ENCODE results near the gene DNAH3. TPM values are rescaled to one million over a fixed set of nuclear protein-coding genes. Genes with fewer than 3 reads are reported as not detected.

DNAH3 gene
- total and polyA plus RNA-seq, 2 of the 8 experiments (the other 6 are each of a cell fraction or from before 2014, with no cell fraction given): 0.57 to 0.71 TPM

DNA sequence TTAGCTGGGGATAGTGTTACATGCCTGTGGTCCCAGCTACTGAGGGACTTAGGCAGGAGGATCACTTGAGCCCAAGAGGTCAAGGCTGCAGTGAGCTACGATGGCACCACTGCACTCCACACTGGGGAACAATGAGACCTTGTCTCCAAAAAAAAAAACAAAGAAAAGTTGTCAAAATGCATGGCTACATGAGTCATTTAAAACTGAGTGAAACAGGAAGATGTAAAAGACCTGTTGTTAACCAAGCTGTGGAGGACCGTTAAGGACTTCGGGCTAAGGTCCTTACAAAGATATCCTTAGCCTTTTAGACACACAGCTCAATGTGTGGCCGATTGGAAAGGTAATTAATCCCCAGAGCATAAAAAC is 35.7 kb upstream of the DNAH3 start:
- Histone ChIP-seq H4K91ac (replicated peaks; ENCODE audit: insufficient read length, low read length) (no peak overlapping the region), H3K18ac (ENCODE audit: extremely low read depth, low read length) (no peak overlapping the region), H2AK5ac (ENCODE audit: low read depth, low read length) (no peak overlapping the region), H2BK12ac (ENCODE audit: low read depth, low read length) (no peak overlapping the region), H2BK120ac (replicated peaks; ENCODE audit: low read depth, low read length) (no peak overlapping the region), H3K14ac (ENCODE audit: insufficient read length) (no peak overlapping the region), H4K5ac (ENCODE audit: insufficient read length, low read depth, low read length) (no peak overlapping the region), H4K20me1 (replicated peaks in 1 of 2; ENCODE audit: control insufficient read depth in 1 of 2, insufficient read depth in 2 of 2, low read length in 2 of 2) (no peaks in the 10 kb centered on the region), H3K79me1 (ENCODE audit: low read depth, low read length) (no peaks in the 10 kb centered on the region), H3K4me2 (ENCODE audit: insufficient read depth in 1 of 2, low read depth in 2 of 2, low read length in 2 of 2) (no peak overlapping the region), H3K4ac (replicated peaks; ENCODE audit: insufficient read length, low read depth, low read length) (no peak overlapping the region), H3K9me3 (ENCODE audit: insufficient read depth in 2 of 2, low read depth in 1 of 2, low read length in 1 of 2) (peaks cover 8% of the 10 kb centered on the region in 2 experiments), H4K8ac (ENCODE audit: extremely low read depth, insufficient read depth, low read length) (no peak overlapping the region), H3K4me3 (ENCODE audit: extremely low read depth in 1 of 4, insufficient read depth in 2 of 4, low read depth in 3 of 4, low read length in 4 of 4) (no peak overlapping the region), H3K27me3 (replicated peaks in 1 of 4; ENCODE audit: control insufficient read depth in 3 of 4, extremely low read depth in 1 of 4, insufficient read depth in 3 of 4, low read length in 3 of 4) (peaks cover 0 to 2% (median 0%) of the 10 kb centered on the region in 4 experiments; a peak in 2 of 7 replicates), H2BK20ac (ENCODE audit: low read length) (no peak overlapping the region), H3K27ac (ENCODE audit: low read depth, low read length) (no peak overlapping the region), H2BK15ac (ENCODE audit: low read length) (no peak overlapping the region), H3K23me2 (ENCODE audit: low read depth, low read length) (no peaks in the 10 kb centered on the region), H2BK5ac (ENCODE audit: low read depth, low read length) (no peak overlapping the region), H3K79me2 (ENCODE audit: control insufficient read depth in 1 of 2, insufficient read depth in 2 of 2, low read length in 2 of 2) (no peaks in the 10 kb centered on the region), H3K9ac (replicated peaks in 1 of 4; ENCODE audit: extremely low read depth in 1 of 4, low read depth in 3 of 4, low read length in 3 of 4) (no peak overlapping the region), H2AFZ (ENCODE audit: low read length) (no peak overlapping the region), H3K4me1 (replicated peaks in 1 of 4; ENCODE audit: control insufficient read depth in 3 of 4, insufficient read depth in 4 of 4, low read length in 3 of 4) (no peaks in the 10 kb centered on the region), H3K36me3 (ENCODE audit: control insufficient read depth in 2 of 4, insufficient read depth in 4 of 4, low read length in 3 of 4) (peaks cover 0 to 15% (median 9%) of the 10 kb centered on the region in 4 experiments; a peak in 7 of 8 replicates), H3K23ac (ENCODE audit: insufficient read length) (no peak overlapping the region), H3K56ac (replicated peaks; ENCODE audit: insufficient read length, low read depth, low read length) (no peak overlapping the region)
- no peak for DNase-seq (ENCODE audit: low read depth in 1 of 2, low spot score in 2 of 2)
- ChIA-PET POLR2A (ENCODE audit: partially characterized antibody) (interaction anchor here (1.0 kb wide), 1 partner anchor 15 kb away, joined by 3 read pairs; no protein-coding TSS in a partner anchor), CTCF (ENCODE audit: partially characterized antibody) (interaction anchor here (0.6 to 5.1 kb wide), 7 partner anchors 26 to 336 kb away, joined by 3 to 20 read pairs (median 3); partner anchors contain the start of gene CRYM)
- no peak for FAIRE-seq
- 93% methylated on average over 4 of the region's 4 CpGs; no CpG with 5 or more reads in 1 of the 2 experiments for WGBS, 2 experiments (ENCODE audit: extremely low coverage in 1 of 2, insufficient coverage in 1 of 2, insufficient read length in 1 of 2, insufficient replicate concordance in 2 of 2, low coverage in 1 of 2, low lambda C conversion rate in 2 of 2, missing lambda C conversion rate in 1 of 2)
- no peak for TF ChIP-seq EZH2 (IDR thresholded peaks at IDR 0.05; ENCODE audit: low read depth, low read length, severe bottlenecking)
- TF ChIP-seq SUZ12 (IDR thresholded peaks at IDR 0.05; ENCODE audit: low read length): no peak
- TF ChIP-seq, protein P1, sequence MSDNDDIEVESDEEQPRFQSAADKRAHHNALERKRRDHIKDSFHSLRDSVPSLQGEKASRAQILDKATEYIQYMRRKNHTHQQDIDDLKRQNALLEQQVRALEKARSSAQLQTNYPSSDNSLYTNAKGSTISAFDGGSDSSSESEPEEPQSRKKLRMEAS (IDR thresholded peaks at IDR 0.05): no peak
- no peak for TF ChIP-seq CHD1 (IDR thresholded peaks at IDR 0.05; ENCODE audit: low read depth, low read length)
- no peak for TF ChIP-seq SIX5 (IDR thresholded peaks at IDR 0.05; ENCODE audit: low read depth, low read length)
- no peak for TF ChIP-seq SP2 (IDR thresholded peaks at IDR 0.05; ENCODE audit: low read length)
- TF ChIP-seq HDAC6 (IDR thresholded peaks at IDR 0.05; ENCODE audit: low read depth, low read length): no peak
- TF ChIP-seq POLR2AphosphoS5 (IDR thresholded peaks at IDR 0.05; ENCODE audit: low read depth, low read length): no peak
- no peak for TF ChIP-seq JUN (IDR thresholded peaks at IDR 0.05; ENCODE audit: low read depth, low read length)
- no peak for TF ChIP-seq NANOG (IDR thresholded peaks at IDR 0.05; ENCODE audit: insufficient read depth, low read depth, low read length, poor library complexity, severe bottlenecking)
- no peak for TF ChIP-seq EP300 (IDR thresholded peaks at IDR 0.05; ENCODE audit: borderline replicate concordance in 1 of 2, low read depth in 2 of 2, low read length in 2 of 2)
- TF ChIP-seq MAFK (IDR thresholded peaks at IDR 0.05; ENCODE audit: low read depth, low read length): no peak
- TF ChIP-seq, protein P2, sequence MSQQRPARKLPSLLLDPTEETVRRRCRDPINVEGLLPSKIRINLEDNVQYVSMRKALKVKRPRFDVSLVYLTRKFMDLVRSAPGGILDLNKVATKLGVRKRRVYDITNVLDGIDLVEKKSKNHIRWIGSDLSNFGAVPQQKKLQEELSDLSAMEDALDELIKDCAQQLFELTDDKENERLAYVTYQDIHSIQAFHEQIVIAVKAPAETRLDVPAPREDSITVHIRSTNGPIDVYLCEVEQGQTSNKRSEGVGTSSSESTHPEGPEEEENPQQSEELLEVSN (IDR thresholded peaks at IDR 0.05): no peak

Measured in H1 (cell line).